MV-4-11 (cell line): ENCODE results near the gene FGD4.
A peak's percentile ranks its signal among the peaks of the same experiment; 100 is the strongest.

Source experiments
- DNase-seq: peaks from one replicate; lab custom pipeline; 2025; lab: John Stamatoyannopoulos, UW

The FGD4 gene

GRCh38 chr12:32407795-32408194 is 8.4 kb downstream of the FGD4 start:
- no peak for DNase-seq

- DNase-seq: no peak
Measured at GRCh38 chr12:32413412-32413811, 14.1 kb downstream of the FGD4 start.

GRCh38 chr12:32418221-32418620 is 18.9 kb downstream of the FGD4 start:
- DNase-seq: no peak

DNA sequence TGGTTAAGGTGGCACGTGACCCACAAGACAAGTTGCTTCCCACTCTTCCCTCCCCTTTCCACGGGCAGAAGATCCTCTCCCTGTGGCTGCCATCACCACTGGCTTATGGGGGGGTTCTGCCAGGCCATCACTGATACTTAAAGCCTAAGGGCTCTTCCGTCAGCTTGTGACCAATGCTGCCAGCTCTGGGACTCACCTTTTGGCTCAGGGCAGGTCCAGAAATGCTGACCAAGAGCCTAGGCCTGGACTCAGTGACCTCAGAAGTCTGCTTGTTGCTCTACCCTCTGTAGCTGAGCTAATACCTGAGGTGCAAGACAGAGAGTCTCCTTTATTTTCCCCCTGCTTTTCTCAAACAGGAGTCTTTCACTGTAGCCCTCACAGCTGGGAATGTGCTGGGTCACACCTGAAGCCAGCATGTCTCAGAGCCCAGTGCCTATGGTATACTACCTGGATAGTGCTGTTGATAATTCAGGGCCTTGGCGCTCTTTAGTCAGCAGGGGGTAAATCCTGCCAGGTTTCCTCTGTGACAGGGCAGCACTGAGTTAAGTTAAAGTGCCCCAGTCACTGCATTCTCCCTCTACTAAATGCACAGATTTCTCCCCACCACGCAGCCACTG is 19.7 kb downstream of the FGD4 start:
- no peak for DNase-seq

DNA sequence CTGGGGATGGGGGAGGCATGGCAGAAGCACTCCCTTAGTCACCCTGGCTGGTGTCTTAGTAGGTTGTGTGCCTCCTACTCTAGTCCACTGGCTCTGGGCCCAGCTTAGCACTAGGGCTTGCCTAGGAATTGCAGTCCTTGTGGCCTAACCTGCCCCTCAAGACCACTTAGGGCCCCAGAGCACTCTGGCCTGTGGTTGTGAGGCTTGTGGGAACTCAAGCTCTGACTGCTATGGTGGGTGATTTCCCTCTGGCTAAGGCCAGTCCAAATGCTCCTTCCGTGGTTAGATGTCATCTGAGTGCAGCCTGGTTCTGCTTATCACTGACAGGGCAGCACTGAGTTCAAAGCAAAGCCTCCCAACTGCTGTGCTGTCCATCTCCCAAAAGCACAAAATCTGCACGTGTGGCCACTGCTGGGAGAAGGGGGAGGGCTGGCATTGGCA is 20.2 kb downstream of the FGD4 start:
- peak; percentile 69 for DNase-seq

- DNase-seq: no peak
Measured at GRCh38 chr12:32420356-32420755, 21.0 kb downstream of the FGD4 start.

DNA sequence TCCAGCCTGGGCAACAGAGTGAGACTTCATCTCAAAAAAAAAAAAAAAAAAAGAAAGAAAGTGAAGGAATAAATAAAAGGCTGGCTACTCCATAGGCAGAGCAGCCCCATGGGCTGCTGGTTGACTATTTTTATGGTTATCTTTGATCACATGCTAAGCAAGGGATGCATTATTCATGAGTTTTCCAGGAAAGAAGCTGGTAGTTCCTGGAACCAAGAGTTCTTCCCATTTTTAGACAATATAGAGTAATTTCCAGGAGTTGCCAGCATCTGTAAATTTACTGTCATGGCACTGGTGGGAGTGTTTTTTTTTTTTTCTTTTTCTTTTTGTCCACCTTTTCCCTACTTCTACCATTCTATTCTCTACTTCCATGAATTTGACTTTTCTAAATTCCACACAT is 24.2 kb downstream of the FGD4 start:
- DNase-seq: peak; percentile 24

DNA sequence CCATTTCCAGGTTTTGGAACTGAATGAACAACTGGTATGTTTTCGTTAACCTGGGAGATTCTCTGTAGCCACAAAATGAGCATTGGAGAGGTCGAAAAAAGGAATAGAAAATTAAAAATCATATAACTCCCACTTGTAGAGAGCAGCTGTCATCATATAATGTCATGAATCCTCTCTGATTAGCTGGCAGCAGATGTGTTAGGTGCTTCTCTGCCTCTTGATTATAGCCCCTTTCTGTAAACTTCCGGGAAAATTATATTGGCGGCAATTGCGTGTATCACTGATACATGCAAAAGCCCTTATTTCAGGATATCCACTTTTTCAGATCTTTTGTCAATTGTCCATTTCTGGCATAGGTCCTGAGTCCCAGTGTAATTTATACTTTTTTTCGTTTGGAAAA is 31.7 kb downstream of the FGD4 start:
- DNase-seq: no peak

GRCh38 chr12:32435921-32436705 is 36.8 kb downstream of the FGD4 start:
- DNase-seq: no peak

- DNase-seq: no peak
Measured at GRCh38 chr12:32437095-32437515, 37.7 kb downstream of the FGD4 start.

GRCh38 chr12:32440120-32440865 is 40.9 kb downstream of the FGD4 start:
- DNase-seq: no peak

DNA sequence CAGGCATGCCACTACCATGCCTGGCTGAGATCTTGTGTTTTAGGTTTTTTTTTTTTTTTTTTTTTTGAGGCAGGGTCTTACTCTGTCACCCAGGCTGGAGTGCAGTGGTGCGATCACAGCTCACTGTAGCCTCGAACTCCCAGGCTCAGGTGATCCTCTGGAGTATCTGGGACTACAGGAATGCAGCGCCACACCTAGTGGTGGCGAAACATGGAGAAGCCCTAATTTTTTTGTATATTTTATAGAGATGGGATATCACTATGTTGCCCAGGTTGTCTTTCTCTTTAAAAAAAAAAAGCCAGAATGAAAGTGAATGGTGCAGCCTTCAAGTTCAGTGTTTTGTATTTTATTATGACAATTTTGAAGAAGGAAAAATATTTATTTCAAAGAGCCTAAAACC is 44.1 kb downstream of the FGD4 start:
- no peak for DNase-seq

GRCh38 chr12:32444895-32445294 is 45.5 kb downstream of the FGD4 start:
- no peak for DNase-seq

GRCh38 chr12:32445356-32445755 is 46.0 kb downstream of the FGD4 start:
- no peak for DNase-seq

- DNase-seq: no peak
Measured at GRCh38 chr12:32446316-32447119, 47.2 kb downstream of the FGD4 start.

GRCh38 chr12:32448586-32448985 is 49.2 kb downstream of the FGD4 start:
- DNase-seq: no peak

- DNase-seq: no peak
Measured at GRCh38 chr12:32450363-32450762, 51.0 kb downstream of the FGD4 start.

DNA sequence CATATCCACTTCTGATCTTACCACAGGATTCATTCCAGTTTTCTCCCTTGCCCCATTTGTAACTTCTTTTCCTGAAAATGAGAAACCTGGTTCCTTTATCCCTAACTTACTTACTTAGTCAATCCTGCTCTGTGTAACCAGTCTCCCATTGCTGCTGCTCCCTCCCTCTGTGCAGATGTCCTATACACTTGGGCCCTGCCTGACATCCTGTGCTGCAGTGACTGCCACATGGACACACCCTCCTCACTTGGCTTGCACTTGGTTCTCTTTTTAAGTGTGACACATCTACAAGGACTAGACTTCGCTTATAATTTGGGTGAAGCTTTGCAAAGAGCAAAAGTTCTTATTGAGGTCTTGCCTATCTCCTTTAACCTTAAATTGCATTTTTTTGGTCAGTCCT is 51.4 kb downstream of the FGD4 start:
- DNase-seq: no peak

DNA sequence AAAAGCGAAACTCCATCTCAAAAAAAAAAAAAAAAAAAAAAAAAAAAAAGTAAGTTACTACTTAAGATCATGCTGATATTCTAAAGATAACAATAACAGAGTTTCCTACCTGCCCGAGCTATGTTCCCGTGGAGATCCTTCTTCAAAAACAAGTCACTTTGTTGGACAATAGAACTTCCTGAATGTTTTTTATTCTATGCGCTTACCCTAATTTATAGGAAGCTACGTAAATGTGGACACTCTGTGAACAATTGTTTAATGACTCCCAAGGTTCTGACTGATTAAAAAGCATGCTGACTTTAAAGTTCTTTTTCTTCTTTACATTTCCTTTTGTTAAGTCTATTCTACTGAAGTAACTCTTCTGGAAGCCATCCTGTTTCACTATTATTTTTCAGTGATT is 52.5 kb downstream of the FGD4 start:
- no peak for DNase-seq

GRCh38 chr12:32454075-32454474 is 54.7 kb downstream of the FGD4 start:
- DNase-seq: no peak

- no peak for DNase-seq
Measured at GRCh38 chr12:32454866-32455265, 55.5 kb downstream of the FGD4 start.

- peak; percentile 67 for DNase-seq
Measured at GRCh38 chr12:32455607-32456071, 56.3 kb downstream of the FGD4 start.
